Measurements from ENCODE around the gene STARD10.
"Not testable (repeated sequence)": the region's sequence is repeated elsewhere in the genome, so short reads cannot be mapped to it uniquely, and the experiment has no call there.

The STARD10 gene

DNA sequence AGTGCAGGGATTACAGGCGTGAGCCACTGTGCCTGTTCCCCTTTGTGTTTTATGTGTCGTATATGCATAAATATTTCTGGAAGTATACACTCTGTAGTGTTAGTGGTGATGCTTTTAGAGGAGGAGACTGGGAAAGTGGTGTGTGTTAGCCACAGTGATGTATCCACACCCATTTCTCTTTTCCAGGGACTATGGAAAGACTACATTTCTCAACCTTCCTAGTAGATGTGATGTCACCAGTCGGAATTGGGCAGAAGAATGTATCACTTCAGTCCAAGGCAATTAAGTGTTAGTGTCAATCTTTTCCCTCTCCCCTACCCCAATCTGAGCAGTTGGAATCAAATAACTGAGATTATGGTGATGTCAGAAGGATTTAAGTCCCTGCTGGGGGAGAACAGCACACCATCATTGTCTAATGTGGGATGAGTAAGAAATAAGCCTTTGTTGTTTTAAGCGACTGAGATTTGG lies 14.5 kb upstream of the STARD10 start:
- no peak for DNase-seq (ENCODE audit: low read depth in 2 of 2, low spot score in 1 of 2)

DNA sequence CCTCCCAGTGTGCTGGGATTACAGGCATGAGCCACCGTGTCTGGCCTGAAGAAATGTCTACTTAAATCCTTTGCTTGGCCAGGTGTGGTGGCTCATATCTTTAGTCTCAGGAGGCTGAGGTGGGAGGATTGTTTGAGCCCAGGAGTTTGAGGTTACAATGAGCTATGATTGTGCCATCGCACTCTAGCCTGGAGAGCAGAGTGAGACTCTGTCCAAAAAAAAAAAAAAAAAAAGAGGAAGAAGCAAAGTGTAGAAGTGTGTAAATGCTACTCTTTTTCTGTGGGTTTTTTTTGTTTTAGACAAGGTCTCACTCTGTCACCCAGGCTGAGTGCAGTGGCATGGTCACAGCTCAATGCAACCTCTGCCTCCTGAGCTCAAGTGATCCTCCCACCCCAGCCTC lies 13.9 kb upstream of the STARD10 start:
- no peak for DNase-seq (ENCODE audit: low read depth in 2 of 2, low spot score in 1 of 2)

DNA sequence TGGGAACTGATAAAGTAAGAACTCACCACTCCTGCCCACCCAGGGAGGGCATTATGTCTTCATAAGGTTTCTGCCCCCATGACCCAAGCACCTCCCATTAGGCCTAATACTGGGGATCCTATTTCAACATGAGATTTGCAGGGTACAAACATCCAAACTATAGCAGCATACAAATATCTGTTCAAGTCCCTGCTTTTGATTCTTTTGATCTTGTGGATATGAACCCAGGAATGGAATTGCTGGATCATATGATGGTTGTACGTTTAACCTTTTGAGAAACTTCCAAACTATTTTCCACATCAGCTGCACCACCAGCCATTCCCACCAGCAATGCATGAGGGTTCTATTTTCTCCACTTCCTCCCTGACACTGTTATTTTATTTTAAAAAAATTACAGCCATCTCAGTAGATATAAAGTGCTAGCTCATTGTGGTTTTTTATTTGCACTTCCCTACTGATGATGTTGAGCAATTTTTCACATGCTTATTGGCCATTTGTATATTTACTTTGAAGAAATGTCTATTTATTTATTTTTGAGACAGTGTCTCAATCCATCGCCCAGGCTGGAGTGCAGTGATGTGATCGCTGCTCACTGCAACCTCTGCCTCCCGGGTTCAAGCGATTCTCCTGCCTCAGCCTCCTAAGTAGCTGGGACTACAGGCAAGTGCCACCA lies 13.3 kb upstream of the STARD10 start:
- no peak for DNase-seq (ENCODE audit: low read depth in 2 of 2, low spot score in 1 of 2)

DNA sequence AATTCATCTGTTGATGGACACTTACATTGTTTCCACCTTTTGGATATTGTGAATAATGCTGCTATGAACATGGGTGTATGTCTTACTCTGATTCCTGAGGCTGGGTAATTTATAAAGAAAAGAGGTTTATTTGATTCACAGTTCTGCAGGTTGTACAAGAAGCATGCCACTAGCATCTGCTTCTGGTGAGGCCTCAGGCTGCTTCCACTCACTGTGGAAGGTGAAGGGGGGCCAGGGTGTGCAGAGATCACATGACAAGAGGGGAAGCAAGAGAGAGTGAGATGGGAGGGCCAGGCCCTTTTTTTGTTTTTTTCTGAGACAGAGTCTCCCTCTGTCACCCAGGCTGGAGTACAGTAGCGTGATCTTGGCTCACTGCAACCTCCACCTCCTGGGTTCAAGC lies 12.5 kb upstream of the STARD10 start:
- not testable (repeated sequence) for DNase-seq (ENCODE audit: low read depth in 2 of 2, low spot score in 1 of 2)

DNA sequence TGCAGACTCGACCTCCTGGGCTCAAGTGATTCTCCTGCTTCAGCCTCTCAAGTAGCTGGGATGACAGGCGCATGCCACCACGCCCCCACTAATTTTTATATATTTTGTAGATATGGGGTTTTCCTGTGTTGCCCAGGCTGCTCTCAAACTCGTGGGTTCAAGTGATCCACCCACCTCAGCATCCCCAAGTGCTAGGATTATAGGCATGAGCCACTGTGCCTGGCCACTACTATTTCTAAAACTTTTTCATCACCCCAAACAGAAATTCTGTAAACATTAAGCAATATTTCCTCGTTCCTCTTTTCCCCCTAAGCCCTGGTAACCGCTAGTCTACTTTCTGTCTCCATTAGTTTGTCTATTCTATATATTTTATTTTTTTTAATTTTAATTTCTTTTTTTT lies 11.4 kb upstream of the STARD10 start:
- no peak for DNase-seq (ENCODE audit: low read depth in 2 of 2, low spot score in 1 of 2)

DNA sequence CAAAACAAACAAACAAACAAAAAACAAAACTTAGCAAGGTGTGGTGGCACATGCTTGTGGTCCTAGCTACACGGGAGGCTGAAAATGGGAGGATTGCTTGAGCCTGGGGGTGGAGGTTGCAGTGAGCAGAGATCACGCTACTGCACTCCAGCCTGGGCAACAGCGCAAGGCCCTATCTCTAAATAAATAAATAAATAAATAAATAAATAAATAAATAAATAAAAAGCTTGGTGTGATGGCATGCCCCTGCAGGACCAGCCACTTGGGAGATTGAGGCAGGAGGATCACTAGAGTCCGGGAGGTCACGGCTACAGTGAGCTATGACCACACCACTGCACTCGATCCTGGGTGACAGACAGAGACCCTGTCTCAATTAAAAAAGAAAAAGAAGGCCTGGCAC lies 9.0 kb upstream of the STARD10 start:
- no peak for DNase-seq (ENCODE audit: low read depth in 2 of 2, low spot score in 1 of 2)

DNA sequence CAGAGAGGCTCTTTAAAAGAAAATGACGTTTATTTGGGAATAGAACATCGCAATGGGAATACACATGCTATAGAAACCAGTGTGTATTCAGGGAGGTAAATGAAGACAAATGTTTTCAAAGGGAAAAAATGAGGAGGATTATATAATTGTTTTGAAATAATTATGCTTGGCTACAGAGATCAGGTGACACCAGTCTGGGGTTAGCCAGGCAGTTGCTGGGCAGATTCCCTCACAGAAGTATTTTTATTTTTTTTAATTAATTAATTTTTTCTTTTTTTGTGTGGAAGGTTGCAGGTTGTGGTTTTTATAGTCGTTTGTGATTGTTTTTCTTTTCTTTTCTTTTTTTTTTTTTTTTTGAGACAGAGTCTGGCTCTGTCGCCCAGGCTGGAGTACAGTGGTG lies 5.6 kb upstream of the STARD10 start:
- DNase-seq (ENCODE audit: low read depth in 2 of 2, low spot score in 1 of 2), result no peak

DNA sequence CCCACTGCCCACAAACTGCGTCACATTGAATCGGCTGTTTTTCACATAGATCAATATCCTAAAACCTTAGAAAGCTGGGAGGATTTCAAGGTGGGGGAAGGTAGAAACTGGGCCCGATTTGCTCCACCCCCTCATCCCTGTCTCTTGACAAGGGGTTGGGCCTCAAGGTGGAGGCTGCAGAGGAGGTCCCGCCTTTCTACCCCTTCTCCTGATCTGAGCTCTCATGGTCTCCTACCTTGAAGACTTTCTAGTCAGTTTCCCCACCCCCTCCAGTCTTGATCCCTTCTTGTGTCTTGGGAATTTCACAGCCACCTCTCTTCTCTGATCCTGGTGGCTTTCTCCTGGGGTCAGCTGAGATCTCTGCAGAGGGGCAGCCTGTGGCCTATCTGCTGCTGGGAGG lies 4.5 kb upstream of the STARD10 start:
- no peak for DNase-seq (ENCODE audit: low read depth in 2 of 2, low spot score in 1 of 2)

DNA sequence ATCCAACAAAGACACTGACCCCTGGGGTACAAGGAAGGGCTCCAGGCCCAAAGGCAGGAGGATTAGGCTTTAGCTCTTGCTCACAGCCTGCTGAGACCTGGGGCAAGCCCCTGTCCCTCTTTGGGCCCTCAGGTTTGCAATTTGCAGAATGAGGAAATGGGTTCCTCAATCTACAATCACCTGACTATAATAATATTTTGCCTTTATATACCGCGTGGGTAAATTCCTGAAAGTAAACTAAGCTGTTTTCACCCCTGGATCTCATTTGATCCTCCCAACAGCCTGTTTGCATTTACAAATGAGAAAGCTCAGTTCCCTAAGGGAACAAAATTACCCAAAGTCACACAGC lies 797 bp downstream of the STARD10 start:
- no peak for DNase-seq (ENCODE audit: low read depth in 2 of 2, low spot score in 1 of 2)

DNA sequence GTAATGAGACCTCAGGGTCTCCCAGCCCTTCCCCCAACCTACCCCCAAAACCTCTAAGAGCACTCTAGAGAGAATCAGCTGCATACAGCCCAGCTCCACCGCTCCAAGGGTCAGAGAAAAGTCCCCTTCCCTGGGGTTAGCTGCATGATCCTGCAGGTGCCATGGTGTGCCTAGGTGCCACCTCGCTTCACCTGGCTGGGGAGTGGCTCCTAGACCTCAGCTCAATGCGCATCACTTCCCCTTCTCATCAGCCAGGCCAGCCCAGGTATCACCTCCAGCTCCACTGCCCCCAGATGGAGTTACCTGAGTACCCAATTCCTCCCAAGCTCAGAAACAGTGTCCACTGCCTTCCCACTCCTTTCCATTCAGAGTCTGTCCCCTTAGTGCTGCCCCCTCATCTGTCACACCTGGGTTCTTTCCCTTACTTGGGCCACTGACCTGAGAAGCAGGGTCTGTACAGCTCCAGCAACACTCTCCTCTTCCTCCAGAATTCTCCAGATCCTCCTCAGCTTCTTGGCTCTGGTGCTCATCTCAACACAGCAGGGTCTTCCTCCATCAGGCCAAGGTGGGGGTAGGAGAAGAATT lies 1.3 kb downstream of the STARD10 start:
- no peak for DNase-seq (ENCODE audit: low read depth in 2 of 2, low spot score in 1 of 2)

DNA sequence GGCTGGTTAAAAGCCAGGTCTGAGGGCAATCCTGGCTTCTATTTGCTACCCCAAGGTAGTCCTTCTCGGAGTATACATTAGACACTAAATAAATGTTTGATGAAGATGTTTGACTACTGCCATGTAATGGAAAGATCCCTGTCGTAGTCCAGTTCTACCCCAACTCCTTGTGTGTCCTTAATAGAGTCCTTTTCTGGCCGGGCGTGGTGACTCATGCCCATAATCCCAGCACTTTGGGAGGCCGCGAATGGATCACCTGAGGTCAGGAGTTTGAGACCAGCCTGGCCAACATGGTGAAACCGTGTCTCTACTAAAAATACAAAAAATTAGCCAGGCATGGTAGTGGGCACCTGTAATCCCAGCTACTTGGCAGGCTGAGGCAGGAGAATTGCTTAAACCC lies 2.6 kb downstream of the STARD10 start:
- DNase-seq (ENCODE audit: low read depth in 2 of 2, low spot score in 1 of 2), result not testable (repeated sequence)

DNA sequence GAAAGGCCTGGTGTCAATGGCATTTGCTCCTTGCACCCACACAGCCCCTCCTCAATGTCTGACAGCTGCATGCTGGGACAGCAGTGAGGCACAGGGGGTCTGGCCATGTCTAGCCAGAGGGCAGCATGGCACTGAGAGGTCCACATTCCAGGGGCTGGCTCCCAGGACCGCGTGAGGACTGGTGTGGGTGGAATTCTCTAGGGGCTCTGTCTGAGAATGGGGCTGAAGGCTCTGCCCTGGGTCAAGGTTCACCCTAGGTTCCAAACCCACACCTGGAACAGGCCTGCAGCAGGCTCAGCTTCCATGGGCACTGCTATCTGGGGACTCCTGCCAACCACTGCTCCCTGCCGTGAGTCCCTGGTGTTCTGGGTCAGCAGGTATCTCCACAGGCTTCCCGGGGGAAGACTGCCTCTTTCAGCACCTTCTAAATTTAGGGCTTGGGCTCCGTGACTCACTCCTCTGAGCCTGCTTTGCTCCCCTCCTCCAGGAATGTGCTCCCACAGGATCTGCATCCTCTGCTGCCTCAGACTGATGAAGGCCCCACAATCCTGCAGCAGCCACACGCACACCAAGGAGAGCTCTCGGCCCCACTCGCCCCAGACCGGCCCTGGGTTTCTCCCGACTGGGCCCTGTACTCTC lies 4.2 kb downstream of the STARD10 start:
- no peak for DNase-seq (ENCODE audit: low read depth in 2 of 2, low spot score in 1 of 2)

DNA sequence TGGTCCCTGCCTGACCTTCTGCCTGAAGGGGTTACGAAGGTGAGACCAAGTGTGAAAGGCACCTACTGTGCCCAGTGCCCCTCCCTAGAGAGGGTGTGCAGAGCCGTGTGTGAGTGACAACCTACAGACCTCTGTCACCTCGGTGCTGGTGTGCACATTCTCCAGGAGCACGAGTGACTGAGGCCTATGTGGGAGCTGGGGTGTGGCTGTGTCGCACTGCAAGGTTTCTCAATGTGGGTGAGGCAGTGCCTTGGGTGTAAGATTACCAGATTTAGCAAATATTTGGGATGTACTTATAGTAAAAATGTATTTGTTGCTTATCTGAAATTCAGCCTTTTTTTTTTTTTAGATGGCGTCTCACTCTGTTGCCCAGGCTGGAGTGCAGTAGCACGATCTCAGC lies 5.6 kb downstream of the STARD10 start:
- DNase-seq (ENCODE audit: low read depth in 2 of 2, low spot score in 1 of 2), result no peak

DNA sequence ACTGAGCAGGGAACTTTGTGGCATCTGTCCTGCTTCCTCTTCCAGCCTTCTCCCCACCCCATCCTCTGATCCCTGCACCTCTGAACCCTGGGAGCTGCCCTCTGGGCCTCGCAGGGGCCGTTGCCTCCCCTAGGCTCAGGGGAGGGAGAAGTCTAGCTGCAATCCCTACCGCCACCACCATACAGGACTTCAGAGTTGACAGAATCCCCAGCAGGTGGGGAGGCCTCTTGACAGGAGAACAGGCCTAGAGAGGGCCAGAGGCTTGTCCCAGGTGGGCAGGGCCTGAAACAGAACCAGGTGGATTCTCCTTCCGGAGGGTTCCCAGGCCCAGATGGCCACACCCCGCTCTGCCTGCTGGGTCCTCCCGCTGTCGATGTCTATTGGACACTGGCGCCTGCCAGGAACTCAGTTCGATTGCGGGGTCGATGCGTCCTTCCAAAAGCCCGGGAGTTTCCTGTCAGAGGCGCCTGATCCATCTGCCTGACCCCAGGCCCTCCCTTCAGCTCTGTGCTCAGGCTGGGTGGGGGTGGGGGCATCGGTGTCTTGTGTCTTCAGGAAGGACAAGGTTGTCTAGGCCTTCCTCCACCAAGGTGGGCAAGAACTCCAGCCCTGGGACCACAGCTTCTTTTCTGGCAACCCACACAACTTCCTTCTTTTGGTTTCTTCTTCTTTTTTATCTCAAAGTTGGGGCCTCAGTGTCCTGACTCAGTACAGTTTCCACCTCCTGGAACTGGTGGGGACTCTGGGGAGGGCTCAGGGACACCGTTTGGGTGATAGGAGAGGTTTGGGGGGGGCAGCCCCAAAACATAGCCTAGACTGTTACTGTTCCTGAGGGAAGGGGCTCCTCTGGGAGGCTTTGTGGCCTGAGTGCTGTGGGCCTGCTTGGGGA lies 6.4 kb downstream of the STARD10 start:
- no peak for DNase-seq (ENCODE audit: low read depth in 2 of 2, low spot score in 1 of 2)

DNA sequence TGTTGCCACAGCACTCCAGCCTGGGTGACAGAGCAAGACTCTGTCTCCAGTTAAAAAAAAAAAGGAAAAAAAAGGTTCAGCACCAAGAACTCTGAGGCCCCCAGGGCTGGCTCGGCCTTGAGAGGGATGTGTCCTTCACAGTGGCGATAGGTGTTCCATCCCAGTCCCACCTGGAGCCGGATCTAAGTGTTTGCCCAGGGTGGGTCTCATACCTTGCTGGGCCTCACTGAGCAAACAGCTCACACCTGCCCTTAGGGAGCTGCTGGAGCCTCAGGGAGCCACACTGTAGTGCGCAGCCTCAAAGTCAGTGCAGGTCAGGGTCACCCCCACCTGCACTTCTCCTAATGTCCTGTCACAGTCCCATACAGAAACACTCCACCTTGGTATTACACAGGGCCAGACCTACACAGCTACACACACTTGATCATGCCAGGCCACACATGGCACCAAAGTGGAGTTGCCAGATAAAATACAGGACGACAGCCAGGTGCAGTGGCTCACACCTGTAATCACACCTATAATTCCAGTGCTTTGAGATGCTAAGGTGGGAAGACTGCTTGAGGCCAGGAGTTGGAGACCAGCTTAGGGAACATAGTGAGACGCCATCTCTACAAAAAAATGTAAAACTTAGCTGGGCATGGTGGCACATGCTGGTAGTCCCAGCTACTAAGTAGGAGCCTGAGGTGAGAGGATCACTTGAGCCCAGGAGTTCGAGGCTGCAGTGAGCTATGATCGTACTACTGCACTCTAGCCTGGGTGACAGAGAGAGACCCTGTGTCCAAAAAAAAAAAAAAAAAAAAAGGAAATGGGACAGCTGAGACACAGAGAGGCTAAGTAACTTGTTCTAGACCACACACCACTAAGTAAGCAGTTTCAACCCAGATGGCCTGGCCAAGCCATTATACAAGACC lies 7.3 kb downstream of the STARD10 start:
- DNase-seq (ENCODE audit: low read depth in 2 of 2, low spot score in 1 of 2), result no peak

DNA sequence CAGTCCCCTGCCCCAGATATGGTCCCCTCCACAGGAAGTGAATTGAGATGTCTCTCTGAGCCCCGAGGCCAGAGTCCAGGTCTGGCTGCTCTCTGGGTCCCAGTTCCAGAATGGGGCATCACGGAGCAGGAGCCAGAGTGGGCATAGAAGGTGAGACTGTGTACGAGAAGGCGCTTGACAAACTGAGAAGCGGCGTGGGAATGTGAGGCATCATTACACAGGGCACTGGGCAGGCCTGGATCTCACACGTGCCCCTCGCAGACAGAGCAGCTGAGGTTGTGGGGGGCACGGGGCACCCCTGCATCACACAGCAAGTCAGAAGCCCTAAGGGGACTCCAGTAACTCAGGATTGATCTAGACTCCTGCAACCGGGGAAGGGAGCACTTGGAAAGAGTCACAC lies 9.2 kb downstream of the STARD10 start:
- DNase-seq (ENCODE audit: low read depth in 2 of 2, low spot score in 1 of 2), result no peak

DNA sequence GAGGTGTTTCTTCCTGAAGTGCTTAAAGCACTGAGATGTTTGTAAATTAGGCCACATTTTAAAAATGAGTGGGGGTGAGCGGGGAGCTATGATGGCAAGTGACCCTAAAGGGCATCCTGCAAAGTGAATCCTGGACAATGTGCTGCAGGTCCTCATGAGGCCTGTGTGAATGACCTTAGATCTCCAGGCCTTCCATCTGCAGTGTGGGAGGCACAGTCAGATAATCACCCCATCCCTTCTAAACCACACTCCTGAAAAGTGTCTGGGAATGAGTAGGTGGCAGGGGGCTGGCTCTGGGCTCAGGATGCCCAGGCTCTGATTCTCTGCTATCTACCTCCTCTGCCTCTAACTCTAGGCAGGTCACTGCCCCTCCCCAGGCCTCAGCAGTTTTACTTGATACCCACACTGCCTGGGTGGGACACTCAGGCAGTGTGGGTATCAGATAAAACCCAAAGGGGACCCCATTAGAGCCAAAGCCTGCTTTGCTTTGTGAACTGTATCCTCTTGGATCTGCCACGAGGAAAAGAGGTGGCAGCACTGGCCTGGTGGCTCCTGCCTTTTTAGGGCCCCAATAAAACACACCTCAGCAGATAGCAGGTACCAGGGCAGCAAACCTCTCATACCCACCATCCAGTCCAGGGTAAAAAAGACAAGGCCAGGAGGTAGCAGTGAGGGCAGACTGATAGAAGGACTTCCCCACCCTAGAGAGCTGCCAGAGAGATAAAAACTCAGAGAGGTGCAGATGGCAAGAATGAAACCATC lies 10.5 kb downstream of the STARD10 start:
- DNase-seq (ENCODE audit: low read depth in 2 of 2, low spot score in 1 of 2), result no peak

DNA sequence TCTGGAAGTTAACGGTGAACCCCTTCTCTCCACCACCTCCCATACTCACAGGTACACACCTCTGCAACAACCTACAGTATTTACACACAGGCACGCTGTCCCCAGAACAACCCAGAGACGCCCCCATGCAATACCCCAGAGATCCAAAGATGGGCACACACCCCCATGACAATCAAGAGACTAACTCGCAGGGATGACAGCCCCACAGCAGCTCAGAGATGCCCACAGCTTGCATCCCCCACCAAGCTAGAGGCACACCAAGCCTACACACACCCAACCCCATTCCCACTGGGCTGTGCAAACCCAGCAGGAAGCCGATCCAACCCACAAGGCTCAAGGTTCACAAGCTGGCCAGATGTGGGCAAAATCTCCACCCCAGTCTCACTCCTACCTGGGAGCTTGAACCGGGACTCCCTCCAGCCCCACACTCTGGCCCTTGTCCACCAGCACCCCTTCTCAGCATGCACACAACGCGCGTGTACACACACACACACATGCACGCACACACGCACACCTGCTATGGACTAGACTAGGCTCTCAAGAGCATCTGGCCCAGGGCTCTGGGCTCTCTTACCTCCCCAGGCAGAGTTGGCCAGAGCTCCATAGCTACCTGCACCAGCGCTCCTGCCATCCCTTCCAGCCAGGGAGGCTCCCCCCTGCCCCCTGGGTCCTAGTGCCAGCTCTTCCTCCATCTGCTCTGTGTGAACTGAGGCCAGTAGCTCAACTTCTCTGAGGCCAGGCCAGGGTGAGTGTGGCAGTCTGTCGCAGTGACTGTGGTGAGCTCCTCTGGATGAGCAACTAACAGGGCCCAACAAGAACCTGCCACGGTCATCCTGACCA lies 11.5 kb downstream of the STARD10 start:
- DNase-seq (ENCODE audit: low read depth in 2 of 2, low spot score in 1 of 2), result no peak

Measured in stimulated activated CD8-positive, alpha-beta memory T cell treated with anti-CD3 and anti-CD28 coated beads, Interleukin-4, amount 100 ng/mL, for 1 hour (primary cell).